Kidney (tissue), 14 donors: ENCODE results near the gene CDS2. TPM values are rescaled to one million over a fixed set of nuclear protein-coding genes. Genes with fewer than 3 reads are reported as not detected.

ENCODE experiments used
- DNase-seq, 5 donors: peaks; one replicate each; pipeline ENCODE4 v3.0.0-alpha.2; 2013 to 2020
- FAIRE-seq: peaks from 2 replicates; lab custom pipeline; 2012; peaks lifted over from hg19 to GRCh38; lab: Jason Lieb, UNC
- H3K27ac ChIP-seq, 2 donors: one replicate each; pipeline ENCODE4 v1.7.0; 2013; ENCODE audit warnings: low read depth in 2 of 2, low read length in 2 of 2, inconsistent platforms in 1 of 2
- H3K27me3 ChIP-seq: one replicate; pipeline ENCODE4 v1.7.1; 2013; ENCODE audit warnings: low read length, inconsistent platforms; ENCODE audit not compliant: control insufficient read depth, insufficient read depth
- H3K36me3 ChIP-seq, 3 donors: one replicate each; pipeline versions ENCODE4 v1.7.0 to v1.7.1; 2013; ENCODE audit warnings: low read length in 3 of 3, control low read depth in 1 of 3, inconsistent platforms in 1 of 3; ENCODE audit not compliant: insufficient read depth in 3 of 3, control insufficient read depth in 2 of 3
- H3K4me1 ChIP-seq, 3 donors: one replicate each; pipeline versions ENCODE4 v1.7.0 to v1.7.1; 2013; ENCODE audit warnings: low read length in 3 of 3, inconsistent platforms in 1 of 3, low read depth in 1 of 3; ENCODE audit not compliant: control insufficient read depth in 2 of 3, insufficient read depth in 2 of 3
- H3K4me3 ChIP-seq, 3 donors: one replicate each; pipeline versions ENCODE4 v1.7.0 to v1.8.1; 2013; ENCODE audit warnings: low read length in 3 of 3, control low read depth in 1 of 3, inconsistent platforms in 1 of 3
- H3K9ac ChIP-seq, 3 donors: one replicate each; pipeline versions ENCODE4 v1.7.0 to v1.7.1; 2013; ENCODE audit warnings: low read length in 3 of 3, control low read depth in 1 of 3, inconsistent platforms in 1 of 3
- H3K9me3 ChIP-seq, 3 donors: one replicate each; pipeline versions ENCODE4 v1.7.0 to v1.7.1; 2013; ENCODE audit warnings: low read length in 3 of 3, control low read depth in 1 of 3, inconsistent platforms in 1 of 3; ENCODE audit not compliant: control insufficient read depth in 2 of 3, insufficient read depth in 1 of 3
- intact Hi-C: fragments of 100-400 bp; cut with DNase I; formaldehyde crosslinking; loops from one replicate; pipeline ENCODE4 v1.11.1; 2022
- polyA plus RNA-seq: library from polyadenylated mRNA; stranded (reverse); fragments of 350-450 nt; fragmentation: Illumina TruSeq; extraction: RNeasy Lipid Tissue Mini Kit (QIAGEN cat#74804); gene quantifications from one replicate; pipeline ENCODE4 v1.2.3, GENCODE V29; 2014; ENCODE audit warnings: low read depth, low replicate concordance; ENCODE audit not compliant: insufficient read depth
- total RNA-seq: library from RNA; stranded (reverse); fragmentation: NEBNext Ultra II Directional; extraction: Animal tissue kit (Norgen Biotek cat#: 25700); gene quantifications from one replicate; pipeline ENCODE4 v1.2.1, GENCODE V29; 2021
- TF ChIP-seq, protein P1 (sequence below): IDR thresholded peaks from 3 replicates; pipeline ENCODE4 v1.5.1; 2012; ENCODE audit warnings: mild to moderate bottlenecking, moderate library complexity, borderline replicate concordance; ENCODE audit not compliant: insufficient read depth; ENCODE audit errors: extremely low read depth
- donor health status: control.
- donor health status: control.
- donor health status: control.
- donor health status: control.
- donor health status: control.
- donor health status: DM: yes; HTN: yes; CAD: no.
- donor health status: Normal renal cell carcinoma (clear cell type).

Gene CDS2
- total and polyA plus RNA-seq, 2 donors from 2014 or later, result 19.9 to 67.9 TPM

- H3K27ac ChIP-seq, result no peak overlapping the region
- no peaks in the 10 kb centered on the region for H3K27me3 ChIP-seq
- TF ChIP-seq, protein P1, sequence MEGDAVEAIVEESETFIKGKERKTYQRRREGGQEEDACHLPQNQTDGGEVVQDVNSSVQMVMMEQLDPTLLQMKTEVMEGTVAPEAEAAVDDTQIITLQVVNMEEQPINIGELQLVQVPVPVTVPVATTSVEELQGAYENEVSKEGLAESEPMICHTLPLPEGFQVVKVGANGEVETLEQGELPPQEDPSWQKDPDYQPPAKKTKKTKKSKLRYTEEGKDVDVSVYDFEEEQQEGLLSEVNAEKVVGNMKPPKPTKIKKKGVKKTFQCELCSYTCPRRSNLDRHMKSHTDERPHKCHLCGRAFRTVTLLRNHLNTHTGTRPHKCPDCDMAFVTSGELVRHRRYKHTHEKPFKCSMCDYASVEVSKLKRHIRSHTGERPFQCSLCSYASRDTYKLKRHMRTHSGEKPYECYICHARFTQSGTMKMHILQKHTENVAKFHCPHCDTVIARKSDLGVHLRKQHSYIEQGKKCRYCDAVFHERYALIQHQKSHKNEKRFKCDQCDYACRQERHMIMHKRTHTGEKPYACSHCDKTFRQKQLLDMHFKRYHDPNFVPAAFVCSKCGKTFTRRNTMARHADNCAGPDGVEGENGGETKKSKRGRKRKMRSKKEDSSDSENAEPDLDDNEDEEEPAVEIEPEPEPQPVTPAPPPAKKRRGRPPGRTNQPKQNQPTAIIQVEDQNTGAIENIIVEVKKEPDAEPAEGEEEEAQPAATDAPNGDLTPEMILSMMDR, result peak; percentile 86
- no peaks in the 10 kb centered on the region for H3K9me3 ChIP-seq
- DNase-seq, result peak in 4 of 5 donors; percentile 48 to 73 (median 57)
- H3K4me3 ChIP-seq, result no peak overlapping the region
- H3K36me3 ChIP-seq, result peaks cover 8 to 24% (median 22%) of the 10 kb centered on the region in 3 donors
- intact Hi-C loops, result no loop called here
- no peak overlapping the region for H3K9ac ChIP-seq
- no peaks in the 10 kb centered on the region for H3K4me1 ChIP-seq
- peak; percentile 74 for FAIRE-seq
Measured at GRCh38 chr20:5100684-5101347, 26.0 kb upstream of the CDS2 start.

- H3K4me3 ChIP-seq, result no peak overlapping the region
- H3K9me3 ChIP-seq, result no peaks in the 10 kb centered on the region
- no peaks in the 10 kb centered on the region for H3K27me3 ChIP-seq
- DNase-seq (no peak), FAIRE-seq (no peak)
- H3K4me1 ChIP-seq, result no peaks in the 10 kb centered on the region
- peaks cover 8 to 25% (median 18%) of the 10 kb centered on the region in 3 donors for H3K36me3 ChIP-seq
- no peak overlapping the region for H3K9ac ChIP-seq
- TF ChIP-seq, protein P1, result no peak
- H3K27ac ChIP-seq, result no peak overlapping the region
- intact Hi-C loops, result no loop called here
Measured at GRCh38 chr20:5104479-5104878, 22.3 kb upstream of the CDS2 start.

DNA sequence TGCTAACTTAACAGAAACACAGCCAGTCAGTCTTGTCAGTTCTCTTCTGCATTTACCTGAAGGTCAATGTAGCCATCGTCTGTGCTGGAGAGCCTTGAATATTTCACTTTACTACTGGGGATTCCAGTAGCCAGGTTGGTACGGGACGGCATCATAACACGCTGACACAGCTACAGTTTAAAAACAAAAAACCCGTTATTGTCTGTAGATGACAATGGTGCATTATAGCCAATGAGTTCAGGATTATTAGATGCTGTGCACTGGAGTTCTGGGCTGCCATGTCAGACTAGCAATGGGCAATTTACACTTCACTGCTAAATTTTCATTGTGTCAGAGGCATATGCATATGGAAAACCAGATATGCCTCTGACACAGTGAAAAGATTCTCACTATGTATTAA is 17.5 kb upstream of the CDS2 start:
- H3K36me3 ChIP-seq, result peaks cover 5 to 20% (median 6%) of the 10 kb centered on the region in 3 donors

More for the DNA sequence above, 17.5 kb upstream of the CDS2 start:
- H3K4me1 ChIP-seq, result peaks cover 0 to 4% (median 0%) of the 10 kb centered on the region in 3 donors
- TF ChIP-seq, protein P1, result no peak
- DNase-seq, result no peak
- no peak overlapping the region for H3K27ac ChIP-seq
- no peak for FAIRE-seq
- H3K4me3 ChIP-seq, result no peak overlapping the region
- no peaks in the 10 kb centered on the region for H3K9me3 ChIP-seq
- intact Hi-C loops, result no loop called here
- no peak overlapping the region for H3K9ac ChIP-seq
- no peaks in the 10 kb centered on the region for H3K27me3 ChIP-seq
